HG02588 (cell line): ENCODE data around the gene ZNF14.
"Not testable (repeated sequence)": the region's sequence is repeated elsewhere in the genome, so short reads cannot be mapped to it uniquely, and the experiment has no call there.

Experiments used
- ATAC-seq: cut with Tn5 transposase; IDR thresholded peaks from one replicate; pipeline ENCODE4 v1.9.1; 2021; ENCODE audit warnings: mild to moderate bottlenecking, moderate library complexity; ENCODE audit not compliant: unreplicated experiment

The ZNF14 gene

GRCh38 chr19:19696386-19696785 lies 36.5 kb downstream of the ZNF14 start:
- no peak for ATAC-seq

DNA sequence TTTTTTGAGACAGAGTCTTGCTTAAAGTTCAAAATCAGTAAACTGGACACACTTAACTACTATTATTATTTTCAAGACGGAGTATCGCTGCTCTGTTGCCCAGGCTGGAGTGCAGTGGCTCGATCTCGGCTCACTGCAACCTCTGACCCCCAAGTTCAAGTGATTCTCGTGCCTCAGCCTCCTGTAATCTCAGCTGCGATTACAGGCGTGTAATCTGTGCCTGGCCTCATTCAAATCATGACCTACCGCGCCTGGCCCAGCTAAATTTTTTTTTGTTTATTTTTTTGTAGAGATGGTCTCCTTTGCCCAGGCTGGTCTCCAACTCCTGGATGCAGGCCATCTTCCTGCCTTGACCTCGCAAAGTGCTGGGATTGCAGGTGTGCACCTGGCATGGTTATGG lies 41.2 kb downstream of the ZNF14 start:
- no peak for ATAC-seq

DNA sequence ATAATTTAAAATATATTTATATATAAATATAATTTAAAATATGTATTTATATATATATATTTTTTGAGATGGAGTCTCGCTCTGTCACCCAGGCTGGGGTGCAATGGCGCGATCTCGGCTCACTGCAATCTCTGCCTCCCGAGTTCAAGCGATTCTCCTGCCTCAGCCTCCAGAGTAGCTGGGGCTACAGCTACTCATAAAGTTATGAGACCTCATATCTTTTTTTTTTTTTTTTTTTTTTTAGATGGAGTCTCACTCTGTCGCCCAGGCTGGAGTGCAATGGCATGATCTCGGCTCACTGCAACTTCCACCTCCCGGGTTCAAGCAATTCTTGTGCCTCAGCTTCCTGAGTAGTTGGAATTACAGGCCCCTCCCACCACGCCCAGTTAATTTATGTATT lies 43.9 kb downstream of the ZNF14 start:
- not testable (repeated sequence) for ATAC-seq

GRCh38 chr19:19687090-19687489 lies 45.8 kb downstream of the ZNF14 start:
- no peak for ATAC-seq

- ATAC-seq = no peak
These were observed 46.3 kb downstream of the ZNF14 start for GRCh38 chr19:19686580-19686979.

GRCh38 chr19:19686119-19686518 lies 46.8 kb downstream of the ZNF14 start:
- not testable (repeated sequence) for ATAC-seq

GRCh38 chr19:19679176-19680073 lies 53.5 kb downstream of the ZNF14 start:
- no peak for ATAC-seq

DNA sequence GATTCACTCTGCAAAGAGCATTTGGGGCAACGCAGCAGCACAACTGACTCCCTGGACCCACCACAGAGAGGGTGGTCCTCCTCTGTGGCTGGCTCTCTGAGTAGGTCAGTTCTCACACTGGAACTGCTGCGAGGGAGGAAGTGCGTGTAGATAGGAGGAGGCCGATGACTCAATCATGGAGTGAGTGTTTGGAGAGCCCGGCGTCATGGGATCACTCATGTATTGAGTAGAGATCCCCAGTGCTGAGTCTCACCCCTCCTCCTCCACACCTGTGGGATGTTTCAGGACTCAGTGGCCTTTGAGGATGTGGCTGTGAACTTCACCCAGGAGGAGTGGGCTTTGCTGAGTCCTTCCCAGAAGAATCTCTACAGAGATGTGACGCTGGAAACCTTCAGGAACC lies 55.3 kb downstream of the ZNF14 start:
- no peak for ATAC-seq

DNA sequence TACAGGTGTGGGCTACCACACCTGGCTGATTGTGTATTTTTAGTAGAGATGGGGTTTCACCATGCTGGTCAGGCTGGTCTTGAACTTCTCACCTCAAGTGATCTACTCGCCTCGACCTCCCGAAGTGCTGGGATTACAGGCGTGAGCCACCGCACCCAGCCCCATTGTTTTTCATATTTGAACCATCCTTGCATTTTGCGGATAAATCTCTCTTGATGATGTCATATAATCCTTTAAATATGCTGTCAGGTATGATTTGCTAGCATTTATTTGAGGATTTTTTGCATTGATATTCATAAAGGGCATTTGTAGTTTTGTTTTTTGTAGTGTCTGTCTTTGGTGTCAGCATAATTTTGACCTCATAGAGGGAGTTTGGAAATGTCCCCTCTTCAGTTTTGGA lies 58.6 kb downstream of the ZNF14 start:
- no peak for ATAC-seq

- ATAC-seq = no peak
These were observed 60.1 kb downstream of the ZNF14 start for GRCh38 chr19:19672816-19673215.

- no peak for ATAC-seq
These were observed 62.8 kb downstream of the ZNF14 start for GRCh38 chr19:19670070-19670551.

GRCh38 chr19:19668230-19669012 lies 64.5 kb downstream of the ZNF14 start, which contains the start of gene ZNF101:
TSS of gene ZNF101 (plus strand) at chr19:19668839. CDS start at chr19:19668964, 125 bp downstream.
- peak; percentile 62 for ATAC-seq

- not testable (repeated sequence) for ATAC-seq
These were observed 67.4 kb downstream of the ZNF14 start for GRCh38 chr19:19665420-19665948.

- ATAC-seq = peak; percentile 65
These were observed 69.4 kb downstream of the ZNF14 start, which contains the start of gene ATP13A1 for GRCh38 chr19:19663256-19664120. TSS of gene ATP13A1 (minus strand) at chr19:19663676. CDS start at chr19:19663666, 10 bp downstream.

DNA sequence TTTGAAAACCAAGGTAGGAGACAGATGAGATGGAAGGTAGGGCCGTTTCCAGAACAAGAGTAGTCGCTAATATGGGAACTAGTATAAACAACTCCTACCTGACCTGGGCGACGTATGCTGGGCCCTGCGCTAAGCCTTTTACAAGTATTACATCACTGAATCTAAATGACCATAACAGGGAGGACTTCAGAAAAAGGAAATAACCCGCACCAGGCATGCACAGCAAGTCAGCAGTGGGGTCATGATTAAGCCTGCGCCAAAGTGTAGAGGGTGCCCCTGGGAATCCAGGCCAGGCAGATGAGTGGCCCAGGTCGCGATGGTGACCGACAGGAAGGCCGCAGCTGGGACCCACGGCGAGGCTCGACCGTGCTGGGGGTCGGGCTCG lies 70.0 kb downstream of the ZNF14 start:
- ATAC-seq = no peak

GRCh38 chr19:19662344-19662743 lies 70.6 kb downstream of the ZNF14 start:
- ATAC-seq = no peak

- peak; percentile 29 for ATAC-seq
These were observed 71.1 kb downstream of the ZNF14 start for GRCh38 chr19:19661675-19662251.

DNA sequence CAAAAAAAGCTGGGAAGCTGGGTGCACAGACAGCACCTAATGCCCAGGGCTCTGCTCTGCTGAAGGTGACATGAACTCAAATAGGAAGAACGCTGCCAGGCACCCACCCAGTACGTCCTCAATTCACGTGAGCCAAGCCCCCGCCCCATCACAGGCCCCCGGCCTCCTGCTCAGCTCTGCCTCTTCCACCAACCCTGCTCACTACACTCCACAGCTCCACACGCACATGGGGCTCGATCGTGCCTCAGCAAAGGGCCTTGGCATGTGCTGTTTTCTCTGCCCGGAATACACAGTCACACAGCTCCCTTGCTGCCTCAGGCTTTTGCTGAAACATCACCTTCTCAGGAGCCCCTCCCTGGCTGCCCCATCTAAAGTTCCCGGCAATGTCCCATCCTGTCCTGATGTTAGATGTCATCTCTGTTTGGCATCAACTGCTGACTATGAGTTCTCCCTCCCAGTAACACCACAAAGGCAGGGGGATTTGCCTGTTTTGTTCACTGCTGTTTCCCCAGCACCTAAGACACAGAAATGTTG lies 71.7 kb downstream of the ZNF14 start:
- no peak for ATAC-seq
